Activated T-cell treated with anti-CD3 and anti-CD28 coated beads, Interleukin-2, amount 50 U/mL, for 24 hours (primary cell): ENCODE data around the gene PRRC2B.
"Not testable (repeated sequence)": the region's sequence is repeated elsewhere in the genome, so short reads cannot be mapped to it uniquely, and the experiment has no call there.

Source experiments
- DNase-seq: peaks from one replicate; pipeline ENCODE4 v3.0.0-alpha.2; 2020
- H3K27ac Mint-ChIP-seq: 2 replicates; pipeline ENCODE4 v1.8.0; 2020; ENCODE audit warnings: mild to moderate bottlenecking, mixed read lengths
- H3K27me3 Mint-ChIP-seq: 2 replicates; pipeline ENCODE4 v1.8.0; 2020; ENCODE audit warnings: mixed read lengths
- H3K36me3 Mint-ChIP-seq: 2 replicates; pipeline ENCODE4 v1.8.0; 2020; ENCODE audit warnings: low read depth, mixed read lengths
- H3K4me1 Mint-ChIP-seq: 2 replicates; pipeline ENCODE4 v1.8.0; 2020; ENCODE audit warnings: low read depth, mixed read lengths
- H3K4me3 Mint-ChIP-seq: 2 replicates; pipeline ENCODE4 v1.8.0; 2020; ENCODE audit warnings: mild to moderate bottlenecking, moderate library complexity, mixed read lengths
- H3K9me3 Mint-ChIP-seq: 2 replicates; pipeline ENCODE4 v1.8.0; 2020; ENCODE audit warnings: mixed read lengths

The PRRC2B gene

DNA sequence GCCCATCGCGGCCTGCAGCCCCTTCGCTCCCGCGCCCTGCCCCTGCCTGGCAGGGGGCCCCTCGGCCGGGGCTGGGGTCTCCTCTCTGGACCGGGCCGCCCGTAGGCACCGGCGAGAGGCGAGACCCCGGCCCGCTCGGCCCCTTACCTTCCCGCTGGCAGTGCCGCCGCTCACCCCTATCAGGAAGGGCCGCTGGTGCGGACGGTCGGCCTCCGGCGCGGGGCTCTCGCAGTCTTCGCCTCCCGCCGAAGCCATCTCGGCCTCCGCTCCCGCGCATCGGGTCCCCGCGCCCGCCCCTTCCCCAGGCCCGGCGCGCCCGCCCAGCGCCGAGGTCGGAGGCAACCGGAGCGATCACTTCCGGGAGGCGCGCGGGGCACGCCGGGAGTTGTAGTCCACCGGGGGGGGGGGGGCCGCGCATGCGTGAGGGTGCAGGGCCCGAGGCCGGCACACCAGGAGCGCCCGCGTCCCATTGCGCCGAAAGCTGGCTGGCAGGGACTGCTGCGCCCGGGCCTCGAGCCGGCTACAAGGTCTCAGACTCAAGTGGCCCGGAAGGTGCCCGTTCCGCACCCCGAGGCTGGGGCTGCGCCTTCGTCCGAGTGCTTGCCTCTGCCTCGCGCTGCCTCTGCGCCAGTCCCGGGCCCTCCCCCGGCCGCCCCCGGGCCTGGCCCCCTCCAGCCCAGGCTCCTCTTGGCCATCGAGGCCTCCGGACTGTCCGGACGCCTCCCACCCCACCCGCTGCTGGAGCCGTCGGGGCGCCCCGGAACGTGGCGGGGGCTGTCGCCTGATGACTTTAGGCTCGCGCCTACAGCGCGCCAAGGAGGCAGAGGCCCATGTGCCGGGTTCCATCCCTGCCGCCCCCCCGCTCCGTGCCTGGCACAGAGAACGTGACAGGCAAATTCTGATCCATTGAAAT is 137.3 kb downstream of the PRRC2B start, which contains the start of gene UCK1:
Gene UCK1 (minus strand): TSS at position 344 of the 913 bp plus-strand sequence. CDS start 89 bp downstream, at position 255.
- peaks cover 33% of the 10 kb centered on the region for H3K4me1 Mint-ChIP-seq
- H3K36me3 Mint-ChIP-seq = peaks cover 37% of the 10 kb centered on the region
- H3K4me3 Mint-ChIP-seq = peak within 1 kb of the TSS; percentile 86
- peak; percentile 82 for DNase-seq
- no peaks in the 10 kb centered on the region for H3K9me3 Mint-ChIP-seq
- H3K27me3 Mint-ChIP-seq = no peaks in the 10 kb centered on the region
- H3K27ac Mint-ChIP-seq = peak within 1 kb of the TSS; percentile 88

- peaks cover 6% of the 10 kb centered on the region for H3K36me3 Mint-ChIP-seq
- no peak overlapping the region for H3K27ac Mint-ChIP-seq
- H3K4me1 Mint-ChIP-seq = peaks cover 32% of the 10 kb centered on the region
- H3K4me3 Mint-ChIP-seq = no peak overlapping the region
- H3K9me3 Mint-ChIP-seq = no peaks in the 10 kb centered on the region
- no peaks in the 10 kb centered on the region for H3K27me3 Mint-ChIP-seq
- no peak for DNase-seq
These were observed 140.9 kb downstream of the PRRC2B start for GRCh38 chr9:131534721-131535237.

GRCh38 chr9:131537946-131538345 is 144.1 kb downstream of the PRRC2B start:
- Mint-ChIP-seq H3K4me3 (no peak overlapping the region), H3K27ac (no peak overlapping the region), H3K27me3 (no peaks in the 10 kb centered on the region), H3K4me1 (peaks cover 32% of the 10 kb centered on the region), H3K36me3 (peaks cover 2% of the 10 kb centered on the region), H3K9me3 (peaks cover 5% of the 10 kb centered on the region)
- no peak for DNase-seq

DNA sequence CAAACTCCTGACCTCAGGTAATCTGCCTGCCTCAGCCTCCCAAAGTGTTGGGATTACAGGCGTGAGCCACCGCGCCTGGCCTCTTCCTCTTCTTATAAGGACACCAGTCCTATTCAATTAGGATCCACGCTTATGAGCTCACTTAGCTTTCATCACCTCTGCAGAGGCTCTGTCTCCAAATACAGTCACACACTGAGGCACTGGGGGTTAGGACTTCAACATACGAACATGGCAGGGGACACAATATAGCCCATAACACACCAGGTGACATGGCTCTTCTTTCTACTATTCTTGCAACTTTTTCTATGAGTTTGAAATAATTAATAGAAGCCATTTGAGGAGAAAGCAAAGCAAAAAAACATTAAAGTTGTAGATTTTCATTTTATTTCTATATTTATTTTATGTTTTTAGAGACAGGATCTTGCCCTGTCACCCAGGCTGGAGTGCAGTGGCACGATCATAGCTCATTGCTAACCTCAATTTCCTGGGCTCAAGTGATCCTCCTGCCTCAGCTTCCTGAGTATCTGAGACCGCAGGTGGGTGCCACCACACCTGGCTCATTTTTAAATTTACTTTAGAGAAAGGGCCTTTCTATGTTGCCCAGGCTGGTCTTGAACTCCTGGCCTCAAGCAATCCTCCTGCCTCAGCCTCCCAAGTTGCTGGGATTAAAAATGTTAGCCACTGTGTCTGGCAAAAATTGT is 145.5 kb downstream of the PRRC2B start:
- peaks cover 17% of the 10 kb centered on the region for H3K9me3 Mint-ChIP-seq
- no peak for DNase-seq
- no peak overlapping the region for H3K4me3 Mint-ChIP-seq
- peak overlapping the region; percentile 68 for H3K27ac Mint-ChIP-seq
- peaks cover 9% of the 10 kb centered on the region for H3K36me3 Mint-ChIP-seq
- H3K4me1 Mint-ChIP-seq = peaks cover 29% of the 10 kb centered on the region
- peaks cover 2% of the 10 kb centered on the region for H3K27me3 Mint-ChIP-seq

- Mint-ChIP-seq H3K9me3 (peaks cover 20% of the 10 kb centered on the region), H3K4me1 (peaks cover 32% of the 10 kb centered on the region), H3K36me3 (peaks cover 14% of the 10 kb centered on the region), H3K4me3 (no peak overlapping the region), H3K27ac (no peak overlapping the region), H3K27me3 (peaks cover 32% of the 10 kb centered on the region)
- no peak for DNase-seq
These were observed 149.3 kb downstream of the PRRC2B start for GRCh38 chr9:131543141-131543540.

DNA sequence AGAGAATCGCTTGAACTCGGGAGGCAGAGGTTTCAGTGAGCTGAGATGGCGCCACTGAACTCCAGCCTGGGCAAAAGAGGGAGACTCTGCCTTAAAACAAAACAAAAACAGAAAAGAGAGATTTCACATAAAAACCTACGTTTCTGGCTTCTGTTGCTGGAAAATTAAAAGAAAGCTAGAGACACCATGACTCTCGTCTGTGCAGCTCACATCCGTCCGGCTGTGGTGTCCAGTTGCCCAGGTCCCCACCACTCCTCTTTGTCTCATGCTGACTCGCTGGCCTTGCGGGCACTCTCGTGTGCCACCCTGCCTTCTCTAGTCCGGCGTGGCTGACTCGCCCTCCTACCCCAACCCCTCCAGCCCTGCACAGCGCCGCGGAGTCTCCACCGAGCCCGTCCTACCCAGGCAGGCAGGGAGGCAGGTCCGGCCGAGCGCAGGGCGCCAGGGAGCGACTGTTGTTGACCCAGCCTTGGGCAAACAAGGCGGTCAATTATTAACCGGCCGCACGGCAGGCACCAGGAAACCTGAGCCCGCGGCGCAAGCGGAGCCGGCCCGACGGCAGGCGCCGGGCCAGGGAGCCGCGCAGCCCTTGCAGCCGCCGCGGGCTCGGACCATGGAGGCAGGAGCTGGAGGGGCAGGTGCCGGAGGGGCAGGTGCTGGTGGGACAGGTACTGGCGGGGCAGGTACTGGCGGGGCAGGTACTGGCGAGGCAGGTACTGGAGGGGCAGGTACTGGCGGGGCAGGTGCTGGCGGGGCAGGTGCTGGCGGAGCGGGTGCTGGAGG is 151.3 kb downstream of the PRRC2B start, which contains the start of gene PRRT1B:
Gene PRRT1B (plus strand): TSS at position 521 of the 783 bp plus-strand sequence. CDS start 93 bp downstream, at position 614.
- Mint-ChIP-seq H3K4me1 (peaks cover 21% of the 10 kb centered on the region), H3K27me3 (peaks cover 51% of the 10 kb centered on the region), H3K36me3 (peaks cover 14% of the 10 kb centered on the region), H3K27ac (no peak within 1 kb of the TSS), H3K9me3 (peaks cover 20% of the 10 kb centered on the region), H3K4me3 (peak within 1 kb of the TSS; percentile 70)
- no peak for DNase-seq

DNA sequence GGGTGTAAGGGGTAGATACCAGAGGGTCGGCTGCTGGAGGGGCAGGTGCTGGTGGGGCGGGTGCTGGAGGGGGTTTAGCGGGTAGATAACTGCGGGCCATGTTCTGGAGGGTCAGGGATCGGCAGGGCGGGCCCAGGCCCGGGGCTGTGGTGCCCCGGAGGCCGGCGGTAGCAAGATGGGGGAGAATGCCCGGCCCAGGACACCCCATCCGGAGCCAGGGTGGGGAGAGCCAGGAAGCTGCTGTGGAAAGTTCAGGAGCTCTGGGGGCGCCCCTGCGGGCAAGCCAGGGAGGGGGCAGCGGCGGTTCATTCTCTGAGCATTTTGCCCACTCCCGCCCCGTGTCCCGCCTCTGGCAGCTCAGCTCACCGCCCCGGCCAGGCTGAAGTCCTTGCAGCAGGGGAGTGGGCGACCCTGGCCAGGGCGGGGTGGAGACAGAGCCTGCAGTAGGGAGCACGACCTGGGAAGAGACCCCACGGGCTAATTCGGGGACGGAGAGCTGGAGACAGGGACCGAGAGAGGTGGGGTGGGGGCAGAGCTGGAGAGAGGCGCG is 152.0 kb downstream of the PRRC2B start:
- H3K9me3 Mint-ChIP-seq = peaks cover 20% of the 10 kb centered on the region
- H3K27me3 Mint-ChIP-seq = peaks cover 51% of the 10 kb centered on the region
- H3K4me3 Mint-ChIP-seq = peak overlapping the region; percentile 70
- H3K27ac Mint-ChIP-seq = no peak overlapping the region
- peaks cover 14% of the 10 kb centered on the region for H3K36me3 Mint-ChIP-seq
- DNase-seq = no peak
- peaks cover 16% of the 10 kb centered on the region for H3K4me1 Mint-ChIP-seq

DNA sequence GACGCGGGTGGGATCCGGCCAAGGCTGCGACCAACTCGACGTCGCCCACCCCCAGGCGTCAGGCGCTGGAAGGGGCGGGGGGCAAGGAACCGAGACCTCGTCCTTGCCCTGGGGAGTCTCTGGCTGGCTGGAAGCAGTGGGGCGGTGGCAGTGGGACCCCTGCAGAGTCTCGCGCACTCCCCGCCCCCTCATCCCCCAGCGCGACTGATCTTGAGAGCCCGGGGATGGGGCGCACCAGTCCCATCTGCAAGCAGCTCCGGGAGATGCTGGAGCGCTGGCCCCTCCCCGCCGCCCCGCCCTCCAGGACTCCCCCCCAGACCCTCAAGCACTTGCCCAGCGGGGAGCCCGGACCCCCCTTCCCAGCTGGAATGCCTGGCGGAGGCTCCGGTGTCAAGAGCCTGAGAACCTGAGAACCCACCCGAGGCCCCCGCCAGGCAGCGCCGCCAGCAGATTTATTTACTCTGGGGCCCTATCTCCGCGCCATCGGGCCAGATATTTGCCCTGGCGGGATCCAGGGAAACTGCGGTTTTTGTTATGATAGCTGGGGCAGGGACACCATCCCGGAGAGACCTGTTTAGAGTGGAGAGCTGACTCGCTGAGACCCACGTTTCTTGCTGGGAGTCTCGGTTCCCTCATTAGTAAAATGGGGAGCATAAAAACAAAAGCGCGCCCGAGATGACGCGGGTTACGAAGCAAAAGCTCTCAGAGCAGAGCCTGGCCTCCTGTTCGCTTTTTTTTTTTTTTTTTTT is 152.6 kb downstream of the PRRC2B start:
- no peak overlapping the region for H3K27ac Mint-ChIP-seq
- peaks cover 20% of the 10 kb centered on the region for H3K9me3 Mint-ChIP-seq
- DNase-seq = no peak
- H3K36me3 Mint-ChIP-seq = peaks cover 14% of the 10 kb centered on the region
- H3K4me1 Mint-ChIP-seq = peaks cover 16% of the 10 kb centered on the region
- H3K4me3 Mint-ChIP-seq = peak overlapping the region; percentile 70
- peaks cover 54% of the 10 kb centered on the region for H3K27me3 Mint-ChIP-seq

- peaks cover 65% of the 10 kb centered on the region for H3K27me3 Mint-ChIP-seq
- H3K4me1 Mint-ChIP-seq = peaks cover 16% of the 10 kb centered on the region
- H3K27ac Mint-ChIP-seq, H3K36me3 Mint-ChIP-seq, DNase-seq, H3K4me3 Mint-ChIP-seq, H3K9me3 Mint-ChIP-seq: not testable (repeated sequence)
These were observed 155.3 kb downstream of the PRRC2B start for GRCh38 chr9:131549186-131549585.
